GM18873 (cell line): ENCODE measurements around the gene PNPLA8.
"Not testable (repeated sequence)": the region's sequence is repeated elsewhere in the genome, so short reads cannot be mapped to it uniquely, and the experiment has no call there.

Experiments used
- ATAC-seq: cut with Tn5 transposase; IDR thresholded peaks from one replicate; pipeline ENCODE4 v1.9.1; 2021; ENCODE audit warnings: mild to moderate bottlenecking, moderate library complexity, moderate number of reproducible peaks; ENCODE audit not compliant: unreplicated experiment, low FRiP score

Gene PNPLA8

DNA sequence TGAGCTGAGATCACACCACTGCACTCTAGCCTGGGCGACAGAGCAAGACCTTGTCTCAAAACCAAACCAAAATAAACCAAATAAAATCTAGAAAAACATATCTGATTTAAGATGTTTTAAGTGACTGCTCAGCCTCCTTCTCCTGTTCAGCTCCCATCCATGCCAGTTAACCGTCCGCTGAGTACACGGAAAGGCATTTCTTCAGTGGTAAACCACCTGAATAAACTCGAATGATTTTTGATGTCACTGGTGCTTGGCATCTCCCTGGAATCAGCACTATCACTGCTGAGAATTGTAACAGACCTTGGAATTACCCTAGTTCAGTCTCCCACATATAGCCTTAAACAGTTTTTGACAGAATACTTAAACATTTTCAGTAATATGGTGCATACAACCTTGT, 45.6 kb downstream of the PNPLA8 start:
- no peak for ATAC-seq

DNA sequence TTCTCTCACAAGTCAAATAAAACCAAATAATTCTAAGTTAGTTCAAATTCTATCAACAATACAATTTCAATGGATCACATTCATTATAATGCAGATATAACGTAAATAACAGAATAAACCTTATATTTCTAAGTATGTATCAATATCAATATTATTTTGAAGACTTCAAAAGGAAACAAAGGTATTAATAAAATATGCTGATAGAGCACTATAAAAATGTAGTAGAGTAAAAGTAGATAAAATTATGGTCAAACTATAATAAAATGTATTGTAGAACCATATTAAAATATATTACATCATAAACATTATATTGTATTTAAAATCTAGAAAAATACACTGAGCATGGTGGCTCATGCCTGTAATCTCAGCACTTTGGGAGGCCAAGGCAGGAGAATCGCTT, 46.2 kb downstream of the PNPLA8 start:
- no peak for ATAC-seq

DNA sequence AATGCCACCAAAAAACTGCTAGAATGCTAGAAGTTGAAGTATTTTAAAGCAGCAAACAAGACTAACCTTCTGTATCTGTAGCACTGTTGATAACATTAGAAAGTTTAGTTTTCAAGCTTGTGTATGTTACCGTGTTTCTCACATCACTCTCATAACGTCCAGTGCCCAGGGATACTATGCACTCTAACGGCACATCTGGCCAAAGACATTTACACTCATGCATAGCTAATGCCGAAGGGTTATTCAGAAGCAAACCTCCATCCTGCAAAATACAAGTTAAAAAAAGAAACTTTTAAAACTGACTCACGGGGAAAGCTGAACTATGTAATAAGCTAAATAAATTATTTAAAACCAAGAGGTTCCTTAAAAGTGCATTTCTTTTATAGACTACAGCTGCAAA, 46.8 kb downstream of the PNPLA8 start:
- no peak for ATAC-seq

DNA sequence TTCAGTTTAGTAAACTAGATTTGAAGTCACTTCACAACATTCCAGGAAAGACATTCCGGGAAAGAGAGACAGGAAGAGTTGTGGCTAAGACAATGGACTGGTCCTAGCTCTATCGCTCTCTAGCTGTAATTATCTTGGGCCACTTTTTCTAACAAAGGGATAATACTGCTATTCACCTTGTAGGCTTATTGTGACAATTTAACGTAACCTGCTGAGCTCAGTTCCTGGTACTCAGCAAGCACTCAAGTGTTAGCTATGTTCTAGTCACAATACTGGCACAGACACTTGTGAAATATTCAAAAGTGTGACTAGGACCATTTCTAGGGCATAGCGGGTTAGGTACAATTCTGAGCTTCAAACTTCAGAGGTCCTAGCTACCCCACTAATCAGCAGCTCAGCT, 57.7 kb downstream of the PNPLA8 start:
- ATAC-seq: no peak

DNA sequence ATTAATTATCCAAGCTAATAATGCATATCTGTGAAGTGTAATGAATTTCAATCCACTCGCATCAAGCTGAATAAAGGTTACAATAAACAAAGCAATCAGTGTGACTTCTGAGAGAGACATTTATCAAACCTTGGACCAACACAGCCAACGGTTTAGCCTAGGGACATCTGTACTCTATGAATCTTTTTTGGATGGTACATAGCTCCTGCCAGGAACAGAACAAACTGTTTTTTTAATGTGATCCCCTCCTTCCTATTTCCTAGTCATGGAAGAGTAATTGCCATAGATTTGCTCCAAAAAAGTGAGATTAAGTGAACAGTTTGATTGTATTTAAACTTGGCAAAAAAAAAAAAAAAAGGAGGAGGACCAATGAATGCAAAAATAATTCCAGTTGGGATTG, 58.5 kb downstream of the PNPLA8 start:
- no peak for ATAC-seq

DNA sequence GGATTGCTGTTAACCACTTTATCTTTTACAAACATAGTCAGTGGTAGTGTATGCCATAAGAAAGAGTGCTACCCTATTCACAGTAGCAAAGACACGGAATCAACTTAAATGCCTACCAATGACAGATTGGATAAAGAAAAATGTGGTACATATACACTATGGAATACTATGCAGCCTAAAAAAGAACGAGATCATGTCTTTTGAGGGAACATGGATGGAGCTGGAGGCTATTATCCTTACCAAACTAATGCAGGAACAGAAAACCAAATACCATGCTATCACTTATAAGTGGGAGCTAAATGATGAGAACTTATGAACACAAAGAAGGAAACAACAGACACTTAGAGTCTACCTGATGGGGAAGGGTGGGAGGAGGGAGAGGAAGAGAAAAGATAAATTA, 59.6 kb downstream of the PNPLA8 start:
- ATAC-seq: not testable (repeated sequence)

DNA sequence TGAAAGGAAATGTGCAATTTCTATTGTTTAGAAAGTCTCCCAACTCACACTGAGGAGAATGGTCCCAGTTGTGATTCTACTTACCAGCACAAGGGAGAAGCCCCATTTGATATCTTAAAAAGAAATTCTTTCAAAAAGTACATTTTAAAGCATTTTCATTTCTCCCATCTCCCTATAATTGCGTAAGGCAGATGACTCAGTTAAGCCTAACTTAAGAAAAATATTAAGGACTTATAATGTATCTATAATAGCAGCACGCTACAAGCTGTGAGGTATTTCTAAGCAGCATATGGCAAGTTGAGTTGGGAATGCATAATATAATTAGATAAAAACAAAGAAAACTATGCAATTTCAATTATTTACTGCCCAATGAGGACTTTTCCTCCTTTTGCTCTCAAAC, 61.2 kb downstream of the PNPLA8 start:
- ATAC-seq: no peak

DNA sequence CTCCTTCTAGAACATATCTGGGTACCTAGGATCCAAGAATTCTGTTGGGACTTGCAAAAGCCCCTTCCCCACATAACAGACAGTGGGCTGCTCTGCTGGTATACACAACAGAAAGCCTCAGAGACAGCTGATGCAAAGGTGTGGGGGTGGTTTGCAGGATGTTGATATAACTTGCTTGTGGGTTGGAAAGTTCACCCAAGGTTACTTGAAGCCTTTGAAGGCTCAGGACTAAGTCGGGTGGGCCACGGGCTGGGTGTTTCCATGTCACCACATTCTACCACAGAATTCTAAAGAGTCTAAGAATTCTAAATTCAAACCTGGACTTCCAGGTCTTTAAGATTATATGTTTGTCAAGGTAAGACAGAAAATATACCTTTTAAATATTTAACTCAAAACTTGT, 62.3 kb downstream of the PNPLA8 start:
- ATAC-seq: no peak

DNA sequence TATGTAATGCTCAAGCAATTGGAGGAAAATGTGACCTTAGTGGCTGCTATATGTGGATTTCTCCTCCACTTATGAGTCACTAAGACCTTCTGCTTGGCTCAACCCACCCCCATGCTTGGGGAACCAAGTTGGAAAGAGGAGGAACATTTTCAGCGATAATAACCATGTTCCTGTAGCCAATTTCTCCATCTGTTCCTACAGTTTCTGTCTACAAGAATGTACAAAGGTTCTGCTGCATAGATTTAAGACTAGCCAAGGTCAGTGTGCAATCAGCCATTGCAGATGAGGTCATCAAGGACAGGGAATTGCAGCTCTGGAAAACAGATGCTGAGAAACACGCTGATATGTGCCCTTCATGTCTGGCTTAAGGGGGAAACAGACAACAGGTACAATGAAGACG, 64.1 kb downstream of the PNPLA8 start:
- no peak for ATAC-seq

DNA sequence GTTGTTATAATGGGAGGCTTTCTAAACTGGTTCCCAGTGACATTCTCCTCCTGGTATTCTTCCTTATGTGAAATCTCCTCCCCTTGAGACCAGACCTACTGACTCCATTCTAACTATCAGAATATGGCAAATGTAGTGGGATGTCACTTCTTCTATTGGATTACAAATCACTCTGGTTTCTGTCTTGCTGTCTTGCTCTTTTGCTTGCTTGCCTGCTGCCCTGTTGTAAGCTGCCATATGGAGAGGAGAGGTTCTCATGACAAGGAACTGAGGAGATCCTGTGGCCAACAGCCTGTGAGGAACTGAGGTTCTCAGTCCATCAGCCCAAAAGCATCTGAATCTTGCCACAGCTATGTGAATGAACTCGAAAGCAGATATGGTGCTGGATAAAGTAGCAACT, 65.0 kb downstream of the PNPLA8 start:
- no peak for ATAC-seq

DNA sequence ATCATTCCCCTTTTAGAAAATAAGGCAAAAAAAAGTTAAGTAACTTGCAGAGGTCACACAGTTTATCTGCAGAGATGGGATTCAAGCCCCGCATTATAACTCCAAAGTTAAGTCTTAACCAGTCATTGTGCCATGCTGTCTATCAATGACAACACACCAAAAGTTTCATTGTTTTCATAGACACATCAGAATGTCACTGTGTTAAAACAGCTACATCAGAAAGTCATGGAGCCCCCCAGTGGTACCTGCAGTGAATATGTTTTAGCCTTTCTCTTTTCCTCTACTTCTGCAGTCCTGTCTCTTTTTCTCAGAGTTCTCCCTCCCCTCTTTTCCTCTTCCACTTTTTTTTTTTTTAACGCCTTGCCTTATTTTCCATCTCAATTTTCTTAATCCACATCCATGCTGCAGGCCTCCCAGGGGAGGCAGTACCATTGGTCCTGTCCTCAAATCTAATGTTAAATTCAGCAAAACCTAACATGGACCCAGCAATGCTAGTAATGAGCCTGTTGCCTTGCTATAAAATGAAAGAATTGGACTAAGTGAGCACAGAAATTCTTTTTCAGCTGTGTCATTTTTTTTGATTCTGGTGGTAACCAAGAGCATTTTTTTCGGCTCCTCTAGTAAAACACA, 65.9 kb downstream of the PNPLA8 start:
- no peak for ATAC-seq

DNA sequence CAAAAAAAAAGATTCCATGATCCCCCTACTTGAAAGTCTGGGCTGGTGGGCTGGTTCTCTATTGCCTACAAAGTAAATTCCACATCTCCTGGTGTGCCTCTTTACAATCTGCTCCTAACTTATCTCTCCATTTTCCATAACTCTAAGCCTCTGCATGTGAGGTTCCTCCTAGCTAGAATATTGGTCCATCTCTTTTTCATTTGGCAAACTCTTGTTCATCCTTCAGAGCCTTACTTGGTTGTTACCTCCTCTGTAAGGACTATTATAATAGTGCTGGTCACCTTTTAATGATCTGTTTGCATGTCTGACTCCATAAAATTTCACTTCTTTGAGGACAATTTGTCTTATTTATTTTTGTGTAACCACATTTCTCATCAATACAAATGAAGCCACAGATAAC, 68.1 kb downstream of the PNPLA8 start:
- ATAC-seq: no peak

DNA sequence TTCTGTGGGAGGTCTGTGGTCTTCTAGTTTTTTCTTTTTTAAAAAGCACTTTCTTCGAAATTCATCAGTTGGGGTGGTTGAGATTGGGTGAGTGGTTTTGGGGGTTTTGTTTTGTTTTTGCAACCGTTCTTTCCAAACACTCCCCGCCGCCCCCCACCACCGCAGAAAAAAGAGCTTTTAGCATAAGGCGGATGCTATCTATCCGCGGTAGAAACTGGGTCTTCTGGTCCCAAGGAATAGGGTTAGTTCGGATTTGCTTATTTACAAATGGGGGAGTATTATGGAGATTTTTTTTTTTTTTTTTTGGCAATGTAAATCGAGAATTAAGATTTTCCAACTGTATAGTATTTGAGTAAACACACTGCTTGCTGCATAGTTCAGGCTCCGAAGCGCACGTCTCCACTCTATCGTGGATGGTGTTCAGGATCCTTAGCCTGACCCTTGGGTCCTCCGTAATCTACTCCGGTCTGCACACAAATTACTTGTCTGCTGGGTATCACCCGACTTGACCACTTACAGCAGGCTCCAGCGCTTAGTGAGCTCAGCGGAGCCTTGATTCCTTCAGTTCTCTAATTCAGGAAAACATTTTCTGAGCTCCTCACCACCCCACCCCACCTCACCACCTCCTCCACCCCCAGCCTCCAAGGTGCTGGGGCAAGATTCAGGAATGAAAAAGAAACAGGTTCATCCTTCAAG, 68.9 kb downstream of the PNPLA8 start:
- no peak for ATAC-seq

DNA sequence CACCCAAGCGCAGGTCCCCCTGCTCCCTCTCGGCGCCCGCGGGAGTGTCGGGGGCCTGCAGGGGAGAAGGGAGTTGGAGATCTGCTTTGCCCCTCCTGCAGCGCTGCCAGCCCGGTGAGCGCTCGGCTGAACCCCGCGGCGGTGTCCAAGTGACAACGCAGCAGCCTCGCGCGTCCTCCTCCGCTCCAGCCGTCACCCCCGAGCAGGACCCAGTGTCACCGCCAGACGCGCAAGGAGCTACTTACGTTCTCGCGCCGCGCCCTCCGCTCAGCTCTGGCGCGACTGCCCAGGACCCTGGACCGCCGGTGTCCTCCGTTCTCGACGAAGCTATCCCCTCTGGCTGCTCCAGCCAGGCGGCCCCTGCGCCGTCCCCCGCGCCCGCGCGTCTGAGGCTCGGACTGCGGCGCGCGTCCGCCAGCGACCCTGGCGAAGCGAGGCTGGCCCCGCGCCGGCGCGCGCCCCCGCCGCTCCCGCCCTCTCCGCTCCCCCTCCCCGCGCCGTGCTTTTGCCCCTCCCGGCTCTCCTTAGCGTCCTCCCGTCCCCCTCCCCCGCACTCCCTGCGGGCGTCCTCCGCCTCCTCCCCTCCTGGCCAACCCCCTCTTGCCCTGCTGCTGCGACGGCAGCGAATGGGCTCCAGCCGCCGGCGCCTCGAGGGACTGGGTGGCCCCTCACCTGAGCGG, 69.8 kb downstream of the PNPLA8 start, which contains the start of gene NRCAM:
TSS of gene NRCAM (minus strand) at position 439 of the 680 bp plus-strand sequence. CDS start 216,372 bp downstream, outside the sequence.
- ATAC-seq: no peak

DNA sequence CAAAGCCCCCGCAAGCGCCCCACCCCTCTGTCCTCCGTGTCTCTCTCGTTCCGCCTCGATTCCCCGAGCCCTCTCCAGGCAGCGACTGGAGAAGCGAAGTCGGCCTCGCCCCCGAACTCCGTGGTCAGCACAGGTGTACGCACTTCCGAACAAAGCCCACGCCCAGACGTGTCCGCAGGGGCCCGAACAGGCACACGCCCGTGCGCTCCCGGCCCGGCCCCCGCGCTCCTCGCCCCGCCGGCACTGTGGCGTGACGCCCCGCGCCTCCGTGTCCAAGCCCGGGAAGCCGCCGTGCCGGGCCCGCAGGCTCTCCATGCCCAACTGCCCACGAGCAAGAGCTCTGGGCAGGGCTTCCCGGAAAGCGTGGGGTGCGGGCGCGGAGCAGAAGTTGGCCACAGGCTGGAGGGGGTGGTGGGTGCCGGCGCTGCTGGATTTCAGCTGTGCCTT, 70.4 kb downstream of the PNPLA8 start:
- ATAC-seq: no peak

DNA sequence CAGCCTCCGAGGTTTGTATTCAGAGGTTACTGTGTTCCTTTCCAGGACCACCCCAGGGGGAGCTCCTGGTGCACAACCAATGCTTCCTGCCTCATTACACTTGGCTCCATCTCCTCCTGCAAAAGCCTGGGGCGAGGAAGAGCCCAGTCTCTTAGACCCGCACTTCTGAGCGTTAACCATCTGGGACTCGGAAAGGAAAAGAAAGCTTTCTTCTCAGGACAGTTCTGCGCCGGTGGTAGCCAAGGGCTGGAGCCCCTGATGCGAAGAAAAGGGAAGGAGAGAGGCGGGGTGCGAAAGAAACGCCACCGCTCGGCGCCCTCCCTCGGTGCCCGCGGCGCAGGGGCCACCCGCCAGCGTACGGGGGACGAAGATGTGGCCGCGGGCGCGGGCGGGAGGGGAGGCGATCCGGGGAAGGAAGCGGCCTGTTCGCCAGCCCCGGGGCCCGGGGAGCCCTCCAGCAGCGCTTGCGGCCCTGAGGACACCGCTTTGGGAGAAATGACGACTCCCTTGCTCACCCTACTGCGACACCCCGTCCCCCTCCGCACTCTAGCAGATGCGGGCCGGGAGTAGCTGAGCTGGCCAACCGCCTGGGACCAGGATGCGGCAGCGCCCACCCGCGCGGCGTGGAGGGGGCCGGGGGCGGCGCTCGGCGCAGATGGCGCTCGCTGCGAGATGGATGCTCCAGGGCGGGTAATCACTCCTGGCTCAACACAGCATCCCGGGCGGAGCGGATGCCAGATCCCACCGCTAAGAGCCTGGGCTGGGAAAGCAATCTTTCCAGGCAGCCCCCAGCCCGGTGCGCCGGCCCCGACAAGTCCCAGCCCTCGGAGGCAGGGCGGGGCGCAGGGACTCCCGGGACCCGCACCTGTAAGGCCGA, 71.0 kb downstream of the PNPLA8 start:
- no peak for ATAC-seq

DNA sequence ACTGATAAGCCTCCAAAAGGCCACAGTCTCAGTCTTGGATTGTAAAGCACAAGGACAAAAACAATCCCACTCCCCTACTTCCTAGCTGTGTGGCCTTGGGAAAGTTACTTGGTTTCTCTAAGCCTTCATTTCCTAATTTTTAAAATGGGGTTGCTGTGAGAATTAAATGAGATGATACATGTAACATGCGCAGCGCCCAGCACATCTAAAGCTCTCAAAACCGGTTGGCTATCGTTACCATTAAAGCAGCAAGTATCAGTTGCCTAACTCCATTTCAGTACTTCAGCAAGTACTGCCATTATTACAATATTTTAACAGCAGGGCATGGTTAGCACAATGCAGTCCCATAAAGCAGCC, 71.6 kb downstream of the PNPLA8 start:
- ATAC-seq: no peak

DNA sequence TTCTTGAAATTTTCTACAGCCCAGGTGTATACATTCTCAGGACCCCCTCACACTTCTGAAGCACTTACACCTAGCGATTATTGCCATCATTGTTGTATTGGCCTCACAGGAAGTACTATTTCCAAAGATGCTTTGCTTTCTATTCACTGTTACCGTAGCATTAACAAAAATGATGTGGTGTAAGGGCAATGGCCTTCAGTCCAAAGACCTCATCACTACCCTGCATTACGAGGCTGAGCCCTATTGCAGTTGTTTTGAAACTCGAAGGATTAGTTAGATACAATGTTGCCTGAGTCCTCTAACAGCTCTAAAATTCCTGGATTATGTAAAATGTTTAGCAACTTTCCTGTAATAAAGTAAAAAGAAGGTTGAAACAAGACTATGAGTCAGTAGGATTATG, 72.6 kb downstream of the PNPLA8 start:
- no peak for ATAC-seq

DNA sequence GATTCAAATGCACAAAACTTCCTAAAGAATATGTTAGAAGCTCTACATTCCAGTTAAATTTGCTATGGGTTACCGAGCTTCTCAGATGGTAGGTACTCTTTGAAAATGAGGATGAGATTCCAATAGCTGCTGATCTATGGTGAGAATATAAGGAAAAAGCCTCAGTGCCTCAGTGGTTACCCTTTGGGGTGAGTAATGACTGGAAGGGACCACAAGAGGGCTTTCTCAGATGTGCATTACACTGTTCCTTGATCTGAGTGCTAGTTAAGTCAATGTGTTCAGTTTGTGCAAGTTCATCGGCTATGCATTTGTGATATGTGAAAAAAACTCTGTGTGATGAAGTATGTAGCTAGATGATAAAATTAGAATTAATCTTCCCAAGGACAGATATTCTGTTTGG, 73.2 kb downstream of the PNPLA8 start:
- peak; percentile 60 for ATAC-seq

DNA sequence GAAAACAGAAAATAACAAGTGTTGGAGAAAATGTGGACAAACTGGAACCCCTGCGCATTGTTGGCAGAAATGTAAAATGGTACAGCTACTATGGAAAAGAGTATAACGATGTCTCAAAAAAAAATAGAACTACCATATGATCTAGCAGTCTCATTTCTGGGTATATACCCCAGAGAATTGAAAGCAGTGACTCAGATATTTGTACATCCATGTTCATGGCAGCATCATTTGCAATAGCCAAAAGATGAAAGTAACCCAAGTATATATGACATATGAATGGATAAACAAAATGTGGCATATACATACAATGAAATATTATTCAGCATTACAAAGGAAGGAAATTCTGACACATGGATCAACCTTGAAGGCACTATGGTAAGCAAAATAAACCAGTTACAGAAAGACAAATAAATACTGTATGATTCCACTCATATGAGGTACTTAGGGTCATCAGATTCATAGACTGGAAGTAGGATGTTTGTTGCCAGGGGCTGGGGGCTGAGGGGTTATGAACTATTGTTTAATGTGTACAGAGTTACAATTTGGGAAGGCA, 74.6 kb downstream of the PNPLA8 start:
- ATAC-seq: no peak

DNA sequence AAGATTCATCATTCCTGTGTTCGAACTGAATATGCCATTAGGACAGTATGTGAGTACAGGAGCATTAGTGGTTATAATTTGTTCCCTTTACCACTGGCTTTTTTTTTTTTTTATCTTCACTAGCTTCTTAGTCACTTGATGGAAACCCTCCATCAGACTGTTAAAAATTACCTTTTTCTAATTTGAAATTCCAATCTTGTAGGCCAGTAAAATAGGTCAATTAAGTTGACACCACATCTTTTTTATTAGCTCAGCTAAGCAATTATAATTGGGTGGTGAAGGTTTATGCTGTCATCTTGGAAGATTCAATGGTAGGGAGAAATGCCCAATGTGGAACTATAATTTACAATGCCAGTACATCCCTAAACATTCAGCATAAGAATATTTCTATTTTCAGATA, 75.8 kb downstream of the PNPLA8 start:
- ATAC-seq: no peak
